ENCODE measurements around the gene SBF2.

Gene SBF2

DNA sequence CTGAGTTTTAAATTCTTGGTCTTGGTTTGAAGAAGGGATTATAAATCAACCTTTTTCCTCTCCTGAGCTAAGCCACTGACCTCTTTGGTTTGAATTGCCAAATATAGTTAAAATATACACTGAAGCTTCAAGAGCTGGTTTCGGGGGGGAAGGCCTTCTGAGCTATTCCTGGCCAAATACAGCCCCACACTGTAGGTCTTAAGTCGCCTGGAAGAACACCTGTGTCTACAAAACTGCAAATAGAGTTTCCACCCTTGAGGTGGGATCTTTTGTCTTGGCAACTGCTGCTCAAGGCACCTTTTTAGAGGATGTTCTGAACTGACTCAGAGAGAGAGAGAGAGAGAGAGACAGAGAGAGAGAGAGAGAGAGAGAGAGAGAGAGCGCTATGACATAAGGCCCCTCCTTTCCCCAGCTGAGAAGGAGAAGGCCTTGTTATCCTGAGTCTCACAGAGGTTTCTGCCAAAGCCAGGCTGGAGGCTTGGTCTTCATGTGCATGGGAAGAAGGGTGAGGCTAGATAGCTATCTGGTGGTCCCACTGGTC is 16.4 kb upstream of the SBF2 start:
- TF ChIP-seq FOXP2 (optimal IDR thresholded peaks at IDR 0.05; ENCODE audit: borderline replicate concordance, extremely low read depth, extremely low read length, insufficient read depth) (no peak), SIN3A (IDR thresholded peaks at IDR 0.05; ENCODE audit: borderline replicate concordance, insufficient read depth, low read length) (no peak), POLR2AphosphoS5 (IDR thresholded peaks at IDR 0.05; ENCODE audit: low read depth, low read length) (no peak), TAF1 (IDR thresholded peaks at IDR 0.05; ENCODE audit: borderline replicate concordance, insufficient read depth, low read length) (no peak), REST (IDR thresholded peaks at IDR 0.05; ENCODE audit: insufficient read depth in 1 of 2, low read depth in 2 of 2, low read length in 2 of 2) (no peak)

DNA sequence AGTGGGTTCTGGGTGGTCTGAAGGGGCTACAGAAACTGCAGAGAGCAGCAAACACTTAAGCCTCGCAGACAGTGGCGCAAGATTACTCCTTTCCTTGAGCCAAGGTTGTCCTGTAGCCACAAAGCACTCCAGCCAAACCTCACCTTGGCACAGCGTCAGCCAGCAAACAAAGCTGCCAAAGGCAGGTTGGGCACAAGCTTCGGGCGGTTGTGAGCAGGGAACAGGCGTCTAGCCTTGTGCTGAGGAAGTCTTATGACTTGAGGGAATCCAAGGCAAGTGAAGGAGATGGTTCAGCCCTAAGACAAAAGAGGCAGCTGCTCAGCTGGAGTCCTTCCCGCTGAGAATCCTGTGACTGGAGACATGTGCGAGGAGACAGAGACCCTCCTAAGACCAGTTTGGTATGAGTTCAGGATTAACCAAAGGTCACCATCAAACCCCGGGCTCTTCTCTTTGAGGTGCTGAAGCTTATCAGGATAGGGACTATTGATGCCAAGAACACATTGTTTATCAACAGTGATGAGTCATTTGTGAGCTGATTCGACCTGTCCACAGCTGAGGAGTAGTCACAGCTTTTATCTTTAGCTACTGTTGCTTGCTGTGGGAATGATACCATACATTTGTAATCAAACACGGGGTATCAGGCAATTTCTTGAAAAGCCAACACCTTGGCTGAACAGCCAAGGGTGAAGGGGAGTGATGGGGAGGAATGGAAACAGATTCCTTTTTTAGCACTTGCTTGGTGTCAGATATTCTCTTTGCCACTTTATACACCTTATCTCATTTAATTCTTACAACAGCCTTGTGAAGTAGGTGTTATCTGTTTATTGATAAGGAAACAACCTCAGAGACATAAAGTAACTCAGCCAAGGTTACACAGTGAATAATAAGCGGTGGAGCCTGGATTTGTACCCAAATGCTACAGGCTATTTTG is 15.4 kb upstream of the SBF2 start:
- TF ChIP-seq TAF1 (IDR thresholded peaks at IDR 0.05; ENCODE audit: borderline replicate concordance, insufficient read depth, low read length): no peak
- TF ChIP-seq SIN3A (IDR thresholded peaks at IDR 0.05; ENCODE audit: borderline replicate concordance, insufficient read depth, low read length): no peak
- no peak for TF ChIP-seq FOXP2 (optimal IDR thresholded peaks at IDR 0.05; ENCODE audit: borderline replicate concordance, extremely low read depth, extremely low read length, insufficient read depth)
- TF ChIP-seq POLR2AphosphoS5 (IDR thresholded peaks at IDR 0.05; ENCODE audit: low read depth, low read length): no peak
- TF ChIP-seq REST (IDR thresholded peaks at IDR 0.05; ENCODE audit: insufficient read depth in 1 of 2, low read depth in 2 of 2, low read length in 2 of 2): no peak

DNA sequence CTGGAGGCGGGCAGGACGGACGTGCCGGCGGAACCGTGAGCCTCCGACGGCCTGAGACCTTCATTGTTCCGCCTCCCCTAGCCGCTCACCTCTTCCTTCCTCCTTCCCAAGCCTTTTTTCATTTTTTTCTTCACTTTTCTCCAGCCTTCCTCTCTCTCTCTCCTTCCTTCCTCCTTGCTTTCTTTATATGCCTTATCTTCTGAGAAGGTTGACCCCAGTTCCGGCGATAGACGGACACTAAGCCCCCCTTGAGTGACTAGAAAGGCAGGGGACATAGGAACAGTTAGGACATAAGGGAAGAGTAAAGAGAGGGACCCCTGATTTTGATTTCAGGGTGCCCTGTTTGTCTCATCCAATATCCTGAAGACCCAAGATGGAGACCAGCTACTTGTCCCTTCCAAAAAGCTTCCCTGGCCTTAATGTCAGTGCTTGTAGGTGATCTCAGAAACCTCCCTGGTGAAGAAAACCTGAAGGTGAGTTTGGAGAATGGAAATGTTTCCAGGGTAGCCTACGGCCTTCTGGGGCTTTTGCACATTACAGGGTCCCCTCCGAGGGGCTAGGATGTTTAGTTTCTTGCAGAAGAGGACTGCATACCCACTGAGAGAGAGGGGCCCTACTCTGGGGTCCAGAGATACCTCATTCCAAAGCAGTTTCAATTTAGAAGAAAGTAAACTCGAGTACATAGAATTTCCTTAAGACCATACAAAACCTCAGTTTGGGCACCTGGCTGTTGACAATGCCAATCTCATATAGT is 14.4 kb upstream of the SBF2 start:
- no peak for TF ChIP-seq REST (IDR thresholded peaks at IDR 0.05; ENCODE audit: insufficient read depth in 1 of 2, low read depth in 2 of 2, low read length in 2 of 2)
- no peak for TF ChIP-seq TAF1 (IDR thresholded peaks at IDR 0.05; ENCODE audit: borderline replicate concordance, insufficient read depth, low read length)
- no peak for TF ChIP-seq SIN3A (IDR thresholded peaks at IDR 0.05; ENCODE audit: borderline replicate concordance, insufficient read depth, low read length)
- TF ChIP-seq POLR2AphosphoS5 (IDR thresholded peaks at IDR 0.05; ENCODE audit: low read depth, low read length): no peak
- TF ChIP-seq FOXP2 (optimal IDR thresholded peaks at IDR 0.05; ENCODE audit: borderline replicate concordance, extremely low read depth, extremely low read length, insufficient read depth): no peak

DNA sequence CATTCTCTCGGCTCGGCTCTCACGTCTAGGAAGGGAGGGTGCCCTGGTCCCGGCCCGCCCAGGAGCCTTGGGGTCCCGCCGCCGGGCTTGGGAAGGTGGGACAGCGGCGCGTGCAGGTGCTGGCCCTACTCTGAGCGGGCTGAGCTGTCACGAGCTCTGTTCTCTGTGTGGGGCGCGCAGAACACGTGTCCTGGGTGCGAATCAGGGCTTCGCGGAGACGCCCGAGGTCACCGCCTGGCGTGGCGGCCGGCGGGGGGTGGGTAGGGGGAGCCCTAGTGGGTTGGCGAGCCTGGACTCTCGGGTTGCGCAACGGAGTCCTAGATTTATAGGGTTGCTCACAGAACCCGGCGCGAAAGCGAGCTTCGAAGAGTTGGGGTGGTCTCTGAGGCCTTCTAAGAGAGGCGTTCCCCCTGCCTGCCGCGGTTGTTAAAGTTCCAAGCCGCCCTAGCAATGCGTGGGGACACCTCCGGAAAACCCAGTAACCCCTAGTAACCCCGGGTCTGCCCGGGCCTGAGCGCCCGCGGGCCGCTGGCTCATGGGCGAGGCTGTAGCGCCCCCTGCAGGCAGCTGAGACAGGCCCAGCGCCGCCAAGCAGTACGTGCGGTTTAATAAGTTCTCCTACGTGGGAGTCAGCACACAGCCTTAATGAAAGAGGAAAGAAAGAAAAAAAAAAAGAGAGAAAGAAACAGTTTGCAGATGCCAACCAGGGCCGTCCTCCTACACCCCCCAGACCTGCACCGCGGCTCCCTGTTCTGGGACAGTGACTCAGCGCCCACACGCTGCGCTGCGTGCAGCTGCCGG is 13.6 kb upstream of the SBF2 start:
- TF ChIP-seq TAF1 (IDR thresholded peaks at IDR 0.05; ENCODE audit: borderline replicate concordance, insufficient read depth, low read length): no peak
- peak; percentile 94 for TF ChIP-seq FOXP2 (optimal IDR thresholded peaks at IDR 0.05; ENCODE audit: borderline replicate concordance, extremely low read depth, extremely low read length, insufficient read depth)
- TF ChIP-seq SIN3A (IDR thresholded peaks at IDR 0.05; ENCODE audit: borderline replicate concordance, insufficient read depth, low read length): peak; percentile 27; the same call in 1 of the 2 replicates

DNA sequence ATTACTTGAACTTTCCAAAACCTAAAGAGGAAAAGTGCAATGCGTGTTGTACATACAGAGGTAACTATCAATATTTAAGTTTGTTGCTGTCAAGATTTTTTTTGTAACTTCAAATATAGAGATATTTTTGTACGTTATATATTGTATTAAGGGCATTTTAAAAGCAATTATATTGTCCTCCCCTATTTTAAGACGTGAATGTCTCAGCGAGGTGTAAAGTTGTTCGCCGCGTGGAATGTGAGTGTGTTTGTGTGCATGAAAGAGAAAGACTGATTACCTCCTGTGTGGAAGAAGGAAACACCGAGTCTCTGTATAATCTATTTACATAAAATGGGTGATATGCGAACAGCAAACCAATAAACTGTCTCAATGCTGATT is 13.0 kb upstream of the SBF2 start:
- no peak for TF ChIP-seq FOXP2 (optimal IDR thresholded peaks at IDR 0.05; ENCODE audit: borderline replicate concordance, extremely low read depth, extremely low read length, insufficient read depth)
- no peak for TF ChIP-seq POLR2AphosphoS5 (IDR thresholded peaks at IDR 0.05; ENCODE audit: low read depth, low read length)
- TF ChIP-seq TAF1 (IDR thresholded peaks at IDR 0.05; ENCODE audit: borderline replicate concordance, insufficient read depth, low read length): no peak
- TF ChIP-seq SIN3A (IDR thresholded peaks at IDR 0.05; ENCODE audit: borderline replicate concordance, insufficient read depth, low read length): no peak
- no peak for TF ChIP-seq REST (IDR thresholded peaks at IDR 0.05; ENCODE audit: insufficient read depth in 1 of 2, low read depth in 2 of 2, low read length in 2 of 2)

Measured in PFSK-1 (cell line).